Trophoblast cell (in vitro differentiated cells and primary cell): ENCODE measurements around the gene UBAC2.

Experiments
- DNase-seq, 2 donors: peaks; one replicate each; pipeline ENCODE4 v3.0.0-alpha.2; 2016
- H2AFZ ChIP-seq: 2 replicates; pipeline ENCODE4 v1.6.1; 2013; ENCODE audit warnings: low read length, moderate library complexity, mild to moderate bottlenecking; ENCODE audit not compliant: insufficient read depth, poor library complexity
- H2AK5ac ChIP-seq: 2 replicates; pipeline ENCODE4 v1.6.1; 2013; ENCODE audit warnings: mild to moderate bottlenecking, low read length
- H2BK120ac ChIP-seq: 2 replicates; pipeline ENCODE4 v1.6.1; 2013; ENCODE audit warnings: low read length, mild to moderate bottlenecking, moderate library complexity; ENCODE audit not compliant: insufficient read depth, poor library complexity
- H2BK12ac ChIP-seq: 2 replicates; pipeline ENCODE4 v1.6.1; 2013; ENCODE audit warnings: mild to moderate bottlenecking, low read length, moderate library complexity
- H2BK5ac ChIP-seq: 2 replicates; pipeline ENCODE4 v1.6.1; 2013; ENCODE audit warnings: low read length, low read depth, moderate library complexity, mild to moderate bottlenecking; ENCODE audit not compliant: poor library complexity
- H3K14ac ChIP-seq: 2 replicates; pipeline ENCODE4 v1.6.1; 2013; ENCODE audit warnings: mild to moderate bottlenecking, low read length
- H3K18ac ChIP-seq: 2 replicates; pipeline ENCODE4 v1.6.1; 2013; ENCODE audit warnings: mild to moderate bottlenecking, low read length
- H3K23ac ChIP-seq: 2 replicates; pipeline ENCODE4 v1.6.1; 2013; ENCODE audit warnings: low read length
- H3K27ac ChIP-seq: 2 replicates; pipeline ENCODE4 v1.5.1; 2013; ENCODE audit warnings: low read depth, mild to moderate bottlenecking, inconsistent platforms, low read length, moderate library complexity
- H3K27me3 ChIP-seq: 2 replicates; pipeline ENCODE4 v1.6.1; 2013; ENCODE audit warnings: inconsistent platforms, mild to moderate bottlenecking, low read length, moderate library complexity; ENCODE audit not compliant: insufficient read depth
- H3K36me3 ChIP-seq, 2 experiments: 1 replicate in 1 of 2; 2 replicates in 1 of 2; pipeline ENCODE4 v1.6.1; 2013; ENCODE audit warnings: low read length in 2 of 2, mild to moderate bottlenecking in 2 of 2, moderate library complexity in 1 of 2; ENCODE audit not compliant: insufficient read depth in 2 of 2, control insufficient read depth in 1 of 2
- H3K4ac ChIP-seq: 2 replicates; pipeline ENCODE4 v1.6.1; 2013; ENCODE audit warnings: low read depth, mild to moderate bottlenecking, low read length, moderate library complexity
- H3K4me1 ChIP-seq, 2 experiments: 1 replicate in 1 of 2; 2 replicates in 1 of 2; pipeline ENCODE4 v1.6.1; 2013; ENCODE audit warnings: low read length in 2 of 2, mild to moderate bottlenecking in 2 of 2, moderate library complexity in 1 of 2; ENCODE audit not compliant: insufficient read depth in 2 of 2, control insufficient read depth in 1 of 2
- H3K4me2 ChIP-seq: 2 replicates; pipeline ENCODE4 v1.6.1; 2013; ENCODE audit warnings: inconsistent platforms, mild to moderate bottlenecking, low read length, moderate library complexity
- H3K4me3 ChIP-seq: 2 replicates; pipeline ENCODE4 v1.5.1; 2013; ENCODE audit warnings: mild to moderate bottlenecking, low read depth, low read length, inconsistent platforms
- H3K79me1 ChIP-seq: one replicate; pipeline ENCODE4 v1.6.1; 2013; ENCODE audit warnings: low read length
- H3K79me2 ChIP-seq: 2 replicates; pipeline ENCODE4 v1.6.1; 2013; ENCODE audit warnings: low read length, mild to moderate bottlenecking; ENCODE audit not compliant: control insufficient read depth, insufficient read depth, poor library complexity
- H3K9ac ChIP-seq: 2 replicates; pipeline ENCODE4 v1.6.1; 2013; ENCODE audit warnings: mild to moderate bottlenecking, low read length
- H3K9me3 ChIP-seq: 2 replicates; pipeline ENCODE4 v1.6.1; 2013; ENCODE audit warnings: low read depth, mild to moderate bottlenecking, control low read depth, inconsistent platforms, low read length; ENCODE audit not compliant: insufficient read depth
- H4K12ac ChIP-seq: 2 replicates; pipeline ENCODE4 v1.6.1; 2013; ENCODE audit warnings: low read depth, mild to moderate bottlenecking, low read length, moderate library complexity
- H4K8ac ChIP-seq: 2 replicates; pipeline ENCODE4 v1.6.1; 2013; ENCODE audit warnings: low read depth, mild to moderate bottlenecking, low read length, moderate library complexity
- H4K91ac ChIP-seq: one replicate; pipeline ENCODE4 v1.6.1; 2013; ENCODE audit warnings: low read depth, mild to moderate bottlenecking, low read length, moderate library complexity
- WGBS: extraction: QIAGEN DNeasy Blood & Tissue Kit; methylation state at CpG from one replicate; pipeline ENCODE4 v1.1.7; 2013; ENCODE audit warnings: missing lambda C conversion rate; ENCODE audit not compliant: insufficient read length, insufficient coverage; ENCODE audit errors: extremely low coverage; 5-methylcytosine and 5-hydroxymethylcytosine counted together

Gene UBAC2

GRCh38 chr13:99326012-99326411 lies 125.4 kb downstream of the UBAC2 start:
- H3K79me2 ChIP-seq = no peaks in the 10 kb centered on the region
- no peak overlapping the region for H4K8ac ChIP-seq
- H3K14ac ChIP-seq = no peak overlapping the region
- H3K9me3 ChIP-seq = no peaks in the 10 kb centered on the region
- H3K4me2 ChIP-seq = no peak overlapping the region
- no peak overlapping the region for H3K23ac ChIP-seq
- H4K12ac ChIP-seq = no peak overlapping the region
- peaks cover 4 to 6% of the 10 kb centered on the region in 2 experiments for H3K36me3 ChIP-seq
- H2BK120ac ChIP-seq = no peak overlapping the region
- H3K4me1 ChIP-seq = no peaks in the 10 kb centered on the region
- H3K9ac ChIP-seq = no peak overlapping the region
- DNase-seq = no peak
- no peak overlapping the region for H3K4me3 ChIP-seq
- H3K27ac ChIP-seq = no peak overlapping the region
- H2BK5ac ChIP-seq = no peak overlapping the region
- no peak overlapping the region for H2AK5ac ChIP-seq
- H3K79me1 ChIP-seq = no peaks in the 10 kb centered on the region
- H2AFZ ChIP-seq = no peak overlapping the region
- H3K4ac ChIP-seq = no peak overlapping the region
- no peak overlapping the region for H2BK12ac ChIP-seq
- H4K91ac ChIP-seq = no peak overlapping the region
- no peak overlapping the region for H3K18ac ChIP-seq
- H3K27me3 ChIP-seq = no peaks in the 10 kb centered on the region

GRCh38 chr13:99327126-99327525 lies 126.5 kb downstream of the UBAC2 start:
- H4K12ac ChIP-seq = no peak overlapping the region
- peaks cover 4 to 6% of the 10 kb centered on the region in 2 experiments for H3K36me3 ChIP-seq
- no peak overlapping the region for H3K14ac ChIP-seq
- H4K8ac ChIP-seq = no peak overlapping the region
- WGBS = no CpG with 5 or more reads among the region's 2 CpGs
- H4K91ac ChIP-seq = no peak overlapping the region
- no peak overlapping the region for H2AK5ac ChIP-seq
- no peak overlapping the region for H3K27ac ChIP-seq
- no peaks in the 10 kb centered on the region for H3K79me2 ChIP-seq
- no peak overlapping the region for H2BK120ac ChIP-seq
- H3K18ac ChIP-seq = no peak overlapping the region
- no peak overlapping the region for H3K4me3 ChIP-seq
- no peak overlapping the region for H2BK12ac ChIP-seq
- H3K4me1 ChIP-seq = no peaks in the 10 kb centered on the region
- no peaks in the 10 kb centered on the region for H3K79me1 ChIP-seq
- no peak overlapping the region for H3K4ac ChIP-seq
- H3K27me3 ChIP-seq = no peaks in the 10 kb centered on the region
- H3K4me2 ChIP-seq = no peak overlapping the region
- H2BK5ac ChIP-seq = no peak overlapping the region
- no peak overlapping the region for H3K9ac ChIP-seq
- no peak overlapping the region for H2AFZ ChIP-seq
- no peak for DNase-seq
- H3K23ac ChIP-seq = no peak overlapping the region
- H3K9me3 ChIP-seq = no peaks in the 10 kb centered on the region

GRCh38 chr13:99327761-99328160 lies 127.1 kb downstream of the UBAC2 start:
- no peaks in the 10 kb centered on the region for H3K27me3 ChIP-seq
- H3K27ac ChIP-seq = no peak overlapping the region
- H3K4ac ChIP-seq = no peak overlapping the region
- H2AK5ac ChIP-seq = no peak overlapping the region
- H3K4me3 ChIP-seq = no peak overlapping the region
- H3K9ac ChIP-seq = no peak overlapping the region
- no peak overlapping the region for H3K14ac ChIP-seq
- H3K23ac ChIP-seq = no peak overlapping the region
- no peak overlapping the region for H2AFZ ChIP-seq
- H3K18ac ChIP-seq = no peak overlapping the region
- no peaks in the 10 kb centered on the region for H3K4me1 ChIP-seq
- no peaks in the 10 kb centered on the region for H3K79me2 ChIP-seq
- H2BK120ac ChIP-seq = no peak overlapping the region
- H3K4me2 ChIP-seq = no peak overlapping the region
- no peaks in the 10 kb centered on the region for H3K79me1 ChIP-seq
- H4K12ac ChIP-seq = no peak overlapping the region
- peaks cover 4 to 6% of the 10 kb centered on the region in 2 experiments for H3K36me3 ChIP-seq
- H3K9me3 ChIP-seq = no peaks in the 10 kb centered on the region
- no peak overlapping the region for H4K8ac ChIP-seq
- no peak for DNase-seq
- H2BK12ac ChIP-seq = no peak overlapping the region
- WGBS = no CpG with 5 or more reads among the region's 2 CpGs
- no peak overlapping the region for H2BK5ac ChIP-seq
- no peak overlapping the region for H4K91ac ChIP-seq

- H3K4me1 ChIP-seq = no peaks in the 10 kb centered on the region
- no peak overlapping the region for H2BK120ac ChIP-seq
- no peaks in the 10 kb centered on the region for H3K79me1 ChIP-seq
- no peak overlapping the region for H3K14ac ChIP-seq
- H3K4me3 ChIP-seq = no peak overlapping the region
- no peak overlapping the region for H3K18ac ChIP-seq
- H3K27me3 ChIP-seq = no peaks in the 10 kb centered on the region
- WGBS = no CpG with 5 or more reads among the region's 1 CpG
- no peaks in the 10 kb centered on the region for H3K79me2 ChIP-seq
- no peak overlapping the region for H2BK5ac ChIP-seq
- H3K9me3 ChIP-seq = no peaks in the 10 kb centered on the region
- no peak overlapping the region for H3K4me2 ChIP-seq
- peaks cover 0 to 4% of the 10 kb centered on the region in 2 experiments for H3K36me3 ChIP-seq
- no peak overlapping the region for H3K4ac ChIP-seq
- no peak overlapping the region for H2AFZ ChIP-seq
- H4K12ac ChIP-seq = no peak overlapping the region
- H4K91ac ChIP-seq = no peak overlapping the region
- no peak overlapping the region for H3K9ac ChIP-seq
- no peak overlapping the region for H2BK12ac ChIP-seq
- H3K23ac ChIP-seq = no peak overlapping the region
- DNase-seq = no peak
- H2AK5ac ChIP-seq = no peak overlapping the region
- no peak overlapping the region for H4K8ac ChIP-seq
- no peak overlapping the region for H3K27ac ChIP-seq
These were observed 128.8 kb downstream of the UBAC2 start for GRCh38 chr13:99329477-99329876.
